Natural killer cell treated with Interleukin-12 subunit alpha and Interleukin-12 subunit beta and Interleukin-15 and Interleukin-18, amount 100 ng/mL, for 72 hours (primary cell): Measurements from ENCODE around the gene CALHM4. TPM values are rescaled to one million over a fixed set of nuclear protein-coding genes. Genes with fewer than 3 reads are reported as not detected.

Experiments used
- ATAC-seq, 2 donors: fragments of 150-1000 bp; cut with Tn5 transposase in 1 of 2; sonication (Bioruptor Pico), chemical (Tn5 transposase) in 1 of 2; 2 replicates each; pipeline ENCODE4 v1.10.0; 2021
- DNase-seq: peaks from one replicate; pipeline ENCODE4 v3.0.0; 2022; ENCODE audit warnings: low spot score
- H3K27ac Mint-ChIP-seq, 2 donors: 1 replicate in 1 of 2; 2 replicates in 1 of 2; pipeline ENCODE4 v1.8.0; 2022; ENCODE audit warnings: mixed read lengths in 2 of 2, mild to moderate bottlenecking in 1 of 2, moderate library complexity in 1 of 2
- H3K27me3 Mint-ChIP-seq, 2 donors: 1 replicate in 1 of 2; 2 replicates in 1 of 2; pipeline ENCODE4 v1.8.0; 2022; ENCODE audit warnings: mixed read lengths in 2 of 2
- H3K36me3 Mint-ChIP-seq: one replicate; pipeline ENCODE4 v1.8.0; 2022; ENCODE audit warnings: mixed read lengths
- H3K4me1 Mint-ChIP-seq, 2 donors: 1 replicate in 1 of 2; 2 replicates in 1 of 2; pipeline ENCODE4 v1.8.0; 2022; ENCODE audit warnings: low read depth in 2 of 2, mixed read lengths in 2 of 2, mild to moderate bottlenecking in 1 of 2
- H3K4me3 Mint-ChIP-seq: one replicate; pipeline ENCODE4 v1.8.0; 2022; ENCODE audit warnings: mixed read lengths
- H3K9me3 Mint-ChIP-seq: 2 replicates; pipeline ENCODE4 v1.8.0; 2022; ENCODE audit warnings: mixed read lengths
- total RNA-seq, 2 donors: library from RNA; stranded (reverse); gene quantifications; one replicate each; pipeline ENCODE4 v1.2.3, GENCODE V29; 2022

Gene CALHM4
- total RNA-seq, 2 donors from 2014 or later: not detected

DNA sequence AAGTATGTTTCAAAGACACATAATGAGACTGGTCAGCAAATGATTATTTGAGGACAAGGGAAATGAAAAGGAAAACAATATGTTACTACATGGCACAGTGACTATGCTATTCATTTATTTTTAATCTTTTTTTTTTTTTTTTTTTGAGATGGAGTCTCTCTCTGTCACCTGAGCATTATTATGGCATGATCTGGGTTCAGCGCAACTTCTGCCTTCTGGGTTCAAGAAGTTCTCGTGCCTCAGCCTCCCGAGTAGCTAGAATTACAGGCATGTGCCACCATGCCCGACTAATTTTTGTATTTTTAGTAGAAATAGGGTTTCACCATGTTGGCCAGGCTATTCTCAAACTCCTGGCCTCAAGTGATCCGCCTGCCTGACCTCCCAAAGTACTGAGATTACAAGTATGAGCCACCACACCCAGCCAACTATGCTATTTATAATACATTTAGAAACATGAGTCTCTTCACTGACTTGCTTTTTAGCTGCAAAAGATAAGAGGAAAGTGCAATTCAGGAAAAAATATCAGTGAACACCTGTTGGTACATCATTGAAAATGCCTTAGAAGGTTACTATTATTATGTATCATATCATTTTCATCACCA, 3.4 kb downstream of the CALHM4 start:
- DNase-seq: no peak
- H3K9me3 Mint-ChIP-seq: no peaks in the 10 kb centered on the region

DNA sequence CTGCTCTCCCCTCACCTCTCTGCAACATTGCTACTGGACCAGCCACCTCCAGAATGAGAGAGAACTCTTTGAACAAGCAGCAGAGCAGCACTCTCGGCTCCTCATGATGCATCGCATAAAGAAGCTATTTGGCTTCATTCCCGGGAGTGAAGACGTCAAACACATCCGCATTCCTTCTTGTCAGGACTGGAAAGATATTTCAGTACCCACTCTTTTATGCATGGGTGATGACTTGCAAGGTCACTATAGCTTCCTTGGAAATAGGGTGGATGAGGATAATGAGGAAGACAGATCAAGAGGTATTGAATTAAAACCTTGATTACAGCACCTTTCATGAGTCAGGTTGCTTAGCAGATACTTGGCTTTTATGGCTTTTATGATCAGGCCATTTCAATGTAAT, 4.3 kb downstream of the CALHM4 start:
- no peak overlapping the region for H3K27ac Mint-ChIP-seq
- H3K4me1 Mint-ChIP-seq: no peaks in the 10 kb centered on the region
- no peaks in the 10 kb centered on the region for H3K9me3 Mint-ChIP-seq
- DNase-seq (no peak), ATAC-seq (no peak)
- no peak overlapping the region for H3K4me3 Mint-ChIP-seq
- H3K27me3 Mint-ChIP-seq: peaks cover 17% of the 10 kb centered on the region in 2 donors
- H3K36me3 Mint-ChIP-seq: no peaks in the 10 kb centered on the region

More for the DNA sequence above, 3.4 kb downstream of the CALHM4 start:
- ATAC-seq: no peak
- Mint-ChIP-seq H3K27me3 (peaks cover 14 to 15% of the 10 kb centered on the region in 2 donors), H3K27ac (no peak overlapping the region), H3K4me1 (no peaks in the 10 kb centered on the region), H3K36me3 (no peaks in the 10 kb centered on the region), H3K4me3 (no peak overlapping the region)

DNA sequence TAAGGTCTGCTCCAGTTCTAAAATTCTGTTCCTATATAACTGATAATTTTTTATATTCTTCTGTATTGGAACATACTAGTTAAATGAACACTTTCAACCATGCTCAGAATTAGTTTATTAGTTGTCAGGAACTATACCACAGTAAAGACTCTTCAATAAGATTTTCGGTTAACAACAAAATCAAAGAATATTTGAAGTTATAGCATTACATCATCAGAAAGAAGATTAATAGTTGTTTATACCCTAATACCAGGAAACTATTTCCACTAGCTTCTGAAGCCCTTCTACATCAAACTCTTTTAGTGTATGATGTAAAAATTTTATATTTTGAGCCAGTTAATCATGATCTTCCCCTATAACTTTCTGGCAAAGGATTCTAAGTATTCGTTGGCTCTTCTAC, 6.6 kb downstream of the CALHM4 start:
- Mint-ChIP-seq H3K4me1 (no peaks in the 10 kb centered on the region), H3K27ac (no peak overlapping the region), H3K4me3 (no peak overlapping the region), H3K27me3 (peaks cover 14 to 19% of the 10 kb centered on the region in 2 donors), H3K9me3 (no peaks in the 10 kb centered on the region), H3K36me3 (no peaks in the 10 kb centered on the region)
- no peak for DNase-seq
- ATAC-seq: no peak

DNA sequence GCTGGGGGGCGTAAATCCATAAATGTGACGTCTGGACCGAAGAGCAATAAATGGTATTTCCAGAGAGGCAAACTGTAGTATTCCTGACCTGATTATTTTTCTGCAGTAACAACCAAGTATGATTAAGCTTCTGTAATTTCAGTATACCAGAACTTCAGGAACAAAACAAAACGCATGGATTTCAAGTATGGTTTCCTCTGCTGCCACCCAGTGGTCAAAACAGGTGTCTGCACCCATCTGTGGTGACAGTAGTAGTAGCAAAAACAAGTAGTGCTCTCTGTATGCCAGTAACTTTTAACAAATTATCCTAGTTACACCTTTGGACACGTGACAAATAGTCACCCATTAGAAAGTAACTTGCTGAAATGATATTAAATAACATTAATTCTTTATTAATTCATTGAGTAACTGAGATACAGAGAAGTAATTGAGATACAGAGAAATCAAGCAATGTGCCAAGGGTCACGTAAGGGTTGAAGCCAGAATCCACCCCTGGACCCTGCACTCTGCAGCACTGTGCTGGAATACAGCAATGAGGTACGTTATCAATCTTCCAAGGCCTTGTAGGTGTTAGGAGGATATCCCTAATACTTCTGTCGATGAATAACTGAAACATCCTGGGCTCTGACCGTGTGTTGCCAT, 7.9 kb downstream of the CALHM4 start:
- DNase-seq (peak; percentile 73), ATAC-seq (peak; percentile 67 to 78)
- H3K27ac Mint-ChIP-seq: no peak overlapping the region
- no peaks in the 10 kb centered on the region for H3K36me3 Mint-ChIP-seq
- no peaks in the 10 kb centered on the region for H3K9me3 Mint-ChIP-seq
- no peaks in the 10 kb centered on the region for H3K4me1 Mint-ChIP-seq
- H3K4me3 Mint-ChIP-seq: no peak overlapping the region
- peaks cover 14 to 22% of the 10 kb centered on the region in 2 donors for H3K27me3 Mint-ChIP-seq

DNA sequence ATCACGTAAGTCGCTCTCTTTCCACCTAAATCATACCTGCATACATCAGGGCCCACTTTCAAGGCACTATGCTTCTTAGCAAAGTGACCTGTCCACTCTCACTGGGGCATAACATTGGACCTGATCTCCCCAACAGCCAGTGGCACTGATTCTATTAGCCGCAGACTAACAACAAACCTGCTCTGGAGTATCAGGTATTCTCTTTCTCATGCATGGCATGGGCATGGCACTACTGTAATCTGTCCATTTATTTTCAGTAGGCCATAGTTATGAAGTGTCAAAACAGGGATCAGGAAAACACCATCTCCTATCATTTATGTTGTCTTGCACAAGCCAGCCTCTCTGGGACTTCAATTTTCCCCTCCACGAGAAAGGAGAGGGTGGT, 8.5 kb downstream of the CALHM4 start:
- no peak overlapping the region for H3K27ac Mint-ChIP-seq
- H3K36me3 Mint-ChIP-seq: no peaks in the 10 kb centered on the region
- no peaks in the 10 kb centered on the region for H3K4me1 Mint-ChIP-seq
- DNase-seq (no peak), ATAC-seq (no peak)
- no peaks in the 10 kb centered on the region for H3K9me3 Mint-ChIP-seq
- H3K27me3 Mint-ChIP-seq: peaks cover 14 to 22% of the 10 kb centered on the region in 2 donors
- H3K4me3 Mint-ChIP-seq: no peak overlapping the region

DNA sequence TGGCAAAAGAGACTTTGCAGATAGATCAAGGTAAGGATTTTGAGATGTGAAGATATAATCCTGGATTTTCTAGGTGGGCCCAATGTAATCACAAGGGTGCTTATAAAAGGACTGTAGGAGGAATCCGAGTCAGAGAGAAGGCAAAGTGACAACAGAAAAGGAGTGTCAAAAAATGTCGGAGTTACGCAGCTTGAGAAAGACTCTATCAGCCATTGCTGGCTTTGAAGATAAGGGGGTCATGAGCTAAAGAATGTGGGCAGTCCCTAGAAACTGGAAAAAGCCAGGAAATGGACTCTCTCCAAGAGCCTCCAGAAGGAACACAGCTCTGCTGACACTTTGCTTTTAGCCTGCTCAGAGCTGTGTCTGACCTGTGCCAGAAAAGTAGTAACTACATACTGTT, 9.1 kb downstream of the CALHM4 start:
- no peak overlapping the region for H3K27ac Mint-ChIP-seq
- H3K4me3 Mint-ChIP-seq: no peak overlapping the region
- no peak for ATAC-seq

DNA sequence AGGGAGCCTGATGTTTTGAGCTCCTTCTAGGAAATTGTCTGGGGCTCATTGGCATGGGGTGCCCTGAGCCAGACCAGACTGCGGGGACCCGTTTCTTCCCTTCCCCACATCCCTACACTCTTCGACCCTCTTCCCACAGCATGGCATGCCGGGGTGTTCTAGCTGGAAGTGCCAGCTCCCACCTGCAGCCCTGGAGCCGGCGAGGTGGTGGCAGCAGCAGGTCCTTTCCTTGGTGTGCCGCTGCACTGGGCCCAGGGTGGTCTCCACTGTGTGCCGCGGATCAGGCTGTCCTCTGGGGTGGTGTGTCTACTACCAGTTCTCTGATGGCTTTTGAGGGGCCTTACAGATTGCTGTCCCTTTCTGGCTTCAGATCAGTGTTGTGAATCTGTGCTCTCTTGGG, 10.3 kb downstream of the CALHM4 start:
- Mint-ChIP-seq H3K9me3 (no peaks in the 10 kb centered on the region), H3K27me3 (peaks cover 14 to 26% of the 10 kb centered on the region in 2 donors), H3K27ac (no peak overlapping the region), H3K4me3 (no peak overlapping the region), H3K36me3 (no peaks in the 10 kb centered on the region), H3K4me1 (peaks cover under 1 to 2% of the 10 kb centered on the region in 2 donors)
- DNase-seq (no peak), ATAC-seq (no peak)

More for the DNA sequence above, 9.1 kb downstream of the CALHM4 start:
- Mint-ChIP-seq H3K4me1 (no peaks in the 10 kb centered on the region), H3K36me3 (no peaks in the 10 kb centered on the region), H3K27me3 (peaks cover 14 to 24% of the 10 kb centered on the region in 2 donors), H3K9me3 (no peaks in the 10 kb centered on the region)
- DNase-seq: no peak

DNA sequence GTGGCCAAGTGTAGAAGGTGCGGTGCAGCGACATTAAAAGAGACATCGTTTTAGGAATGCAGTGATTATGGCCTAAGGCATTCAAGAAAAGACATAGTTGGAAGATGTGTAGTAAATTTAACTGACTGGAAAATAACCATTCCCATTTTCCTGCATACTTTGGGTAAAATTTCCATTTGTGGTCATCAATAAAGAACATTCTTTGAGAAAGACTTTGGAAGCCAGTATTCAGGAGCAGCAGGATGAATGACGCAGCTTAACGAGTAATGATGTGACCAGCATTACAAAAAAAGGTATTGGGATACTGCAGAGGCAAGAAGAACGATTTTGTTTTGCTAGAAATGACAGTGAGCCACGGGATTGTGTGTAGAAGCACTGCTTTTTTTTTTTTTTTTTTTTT, 10.8 kb downstream of the CALHM4 start:
- H3K27ac Mint-ChIP-seq: no peak overlapping the region
- H3K36me3 Mint-ChIP-seq: no peaks in the 10 kb centered on the region
- peaks cover 14 to 26% of the 10 kb centered on the region in 2 donors for H3K27me3 Mint-ChIP-seq
- no peak overlapping the region for H3K4me3 Mint-ChIP-seq
- ATAC-seq (no peak), DNase-seq (no peak)
- peaks cover 2 to 5% of the 10 kb centered on the region in 2 donors for H3K4me1 Mint-ChIP-seq
- no peaks in the 10 kb centered on the region for H3K9me3 Mint-ChIP-seq

DNA sequence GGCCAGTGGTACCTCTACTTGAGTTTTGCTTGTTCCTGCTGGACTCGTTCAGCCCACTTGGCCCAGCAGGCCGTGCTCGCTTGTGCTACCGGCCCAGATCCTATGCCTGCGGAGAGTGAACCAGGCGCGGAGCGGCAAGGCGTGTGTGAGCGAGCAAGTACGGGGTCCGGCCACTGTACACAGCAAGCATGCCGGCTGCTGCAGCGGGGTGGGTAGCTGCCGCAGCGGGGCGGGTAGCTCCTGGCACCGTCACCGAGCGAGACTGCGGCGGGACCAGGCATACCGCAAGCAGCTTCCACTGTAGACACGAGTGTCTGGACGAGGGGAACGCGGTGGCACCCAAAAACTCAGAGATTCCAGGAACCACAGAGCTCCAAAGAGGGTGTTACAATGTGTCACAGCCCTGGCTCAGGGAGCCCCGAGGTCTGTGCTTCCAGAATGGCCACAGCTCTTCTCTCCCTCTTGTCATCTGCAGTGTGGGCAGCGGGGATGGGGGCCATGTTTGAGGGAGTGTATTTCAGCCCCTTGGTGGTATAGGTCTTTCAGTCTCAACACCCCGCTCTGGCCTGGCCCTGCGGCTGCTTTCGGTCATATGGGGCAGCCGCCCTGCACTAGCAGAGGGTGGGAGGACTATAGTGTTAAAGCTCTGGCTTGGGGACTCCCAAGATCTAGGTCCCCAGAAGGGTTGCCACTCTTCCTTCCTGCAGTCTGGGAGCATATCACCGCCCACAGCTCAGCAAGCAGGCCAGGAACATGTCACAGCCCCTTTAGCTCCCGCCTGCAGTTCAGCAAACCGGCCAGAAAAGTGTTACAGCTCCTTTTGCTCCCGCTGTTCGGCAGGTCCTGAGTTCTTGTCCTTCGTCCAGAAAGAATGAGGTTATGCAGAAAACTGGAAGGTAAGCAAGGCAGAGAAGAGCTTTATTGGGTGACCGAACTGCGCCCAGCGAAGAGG, 11.6 kb downstream of the CALHM4 start:
- DNase-seq (no peak), ATAC-seq (peak; percentile 38 to 54)
- no peaks in the 10 kb centered on the region for H3K9me3 Mint-ChIP-seq
- H3K4me3 Mint-ChIP-seq: no peak overlapping the region
- no peaks in the 10 kb centered on the region for H3K36me3 Mint-ChIP-seq
- peaks cover 6 to 11% of the 10 kb centered on the region in 2 donors for H3K4me1 Mint-ChIP-seq
- H3K27ac Mint-ChIP-seq: no peak overlapping the region
- H3K27me3 Mint-ChIP-seq: peaks cover 14 to 26% of the 10 kb centered on the region in 2 donors

DNA sequence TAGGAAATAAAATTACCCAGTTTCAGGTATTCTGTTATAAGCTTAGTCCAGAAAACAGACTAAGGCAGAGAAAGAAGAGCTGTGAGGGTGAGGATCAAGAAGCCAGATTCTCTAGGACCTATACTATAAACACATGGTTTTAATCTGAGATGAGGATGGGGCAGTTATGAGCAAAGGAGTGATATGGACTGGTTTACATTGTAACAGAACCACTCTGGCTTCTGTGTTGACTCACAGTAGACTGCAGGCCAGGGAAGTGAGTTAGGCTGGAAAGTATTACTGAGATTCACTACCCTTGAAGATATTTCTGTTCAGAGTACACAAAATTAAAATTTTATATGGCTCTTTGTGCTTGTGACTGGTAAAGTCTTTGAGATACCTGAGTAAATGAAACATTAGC, 14.6 kb downstream of the CALHM4 start:
- no peaks in the 10 kb centered on the region for H3K36me3 Mint-ChIP-seq
- DNase-seq (no peak), ATAC-seq (no peak)
- H3K4me3 Mint-ChIP-seq: no peak overlapping the region
- no peaks in the 10 kb centered on the region for H3K9me3 Mint-ChIP-seq
- peaks cover 8 to 16% of the 10 kb centered on the region in 2 donors for H3K27me3 Mint-ChIP-seq
- H3K4me1 Mint-ChIP-seq: peaks cover 20 to 32% of the 10 kb centered on the region in 2 donors
- no peak overlapping the region for H3K27ac Mint-ChIP-seq

DNA sequence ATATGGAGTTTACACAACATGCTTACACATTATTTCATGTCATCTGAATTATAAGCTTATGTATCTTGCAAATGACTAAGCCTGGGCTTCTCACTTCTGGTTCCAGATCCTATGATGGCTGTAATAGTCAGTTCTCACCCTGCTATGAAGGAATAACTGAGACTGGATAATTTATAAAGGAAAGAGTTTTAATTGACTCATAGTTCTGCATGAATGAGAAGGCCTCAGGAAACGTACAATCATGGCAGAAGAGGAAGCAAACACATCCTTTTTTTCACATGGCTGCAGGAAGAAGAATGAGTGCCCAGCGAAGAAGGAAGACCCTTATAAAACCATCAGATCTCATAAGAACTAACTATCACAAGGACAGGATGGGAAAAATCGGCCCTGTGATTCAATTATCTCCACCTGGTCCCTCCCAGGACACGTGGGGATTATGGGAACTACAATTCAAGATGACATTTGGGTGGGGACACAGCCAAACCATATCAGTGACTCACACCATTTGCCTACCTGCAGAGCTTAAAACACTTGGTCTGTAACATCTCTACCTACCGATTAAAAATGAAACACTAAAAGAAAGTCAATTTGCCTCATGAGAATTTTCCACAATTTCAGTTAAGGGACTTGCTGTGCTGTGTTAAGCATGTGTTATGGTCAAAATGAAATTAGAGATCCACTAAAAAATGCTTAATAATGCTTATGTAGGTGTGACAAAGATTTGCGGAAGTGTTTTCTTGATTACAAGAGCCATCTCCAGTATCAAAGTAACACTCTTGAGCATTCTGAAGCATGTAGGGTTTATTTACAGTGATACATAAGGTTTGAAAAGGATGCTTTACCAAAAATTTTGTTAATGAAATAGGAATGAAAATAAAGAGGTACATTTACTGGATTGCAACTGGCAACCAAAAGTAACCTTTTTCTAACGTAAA, 15.5 kb downstream of the CALHM4 start:
- H3K27ac Mint-ChIP-seq: peak overlapping the region in 1 of 2 donors; percentile 100
- peaks cover 3% of the 10 kb centered on the region for H3K36me3 Mint-ChIP-seq
- H3K27me3 Mint-ChIP-seq: peaks cover 5 to 12% of the 10 kb centered on the region in 2 donors
- ATAC-seq (no peak), DNase-seq (no peak)
- peak overlapping the region; percentile 36 for H3K4me3 Mint-ChIP-seq
- no peaks in the 10 kb centered on the region for H3K9me3 Mint-ChIP-seq
- H3K4me1 Mint-ChIP-seq: peaks cover 22 to 42% of the 10 kb centered on the region in 2 donors

DNA sequence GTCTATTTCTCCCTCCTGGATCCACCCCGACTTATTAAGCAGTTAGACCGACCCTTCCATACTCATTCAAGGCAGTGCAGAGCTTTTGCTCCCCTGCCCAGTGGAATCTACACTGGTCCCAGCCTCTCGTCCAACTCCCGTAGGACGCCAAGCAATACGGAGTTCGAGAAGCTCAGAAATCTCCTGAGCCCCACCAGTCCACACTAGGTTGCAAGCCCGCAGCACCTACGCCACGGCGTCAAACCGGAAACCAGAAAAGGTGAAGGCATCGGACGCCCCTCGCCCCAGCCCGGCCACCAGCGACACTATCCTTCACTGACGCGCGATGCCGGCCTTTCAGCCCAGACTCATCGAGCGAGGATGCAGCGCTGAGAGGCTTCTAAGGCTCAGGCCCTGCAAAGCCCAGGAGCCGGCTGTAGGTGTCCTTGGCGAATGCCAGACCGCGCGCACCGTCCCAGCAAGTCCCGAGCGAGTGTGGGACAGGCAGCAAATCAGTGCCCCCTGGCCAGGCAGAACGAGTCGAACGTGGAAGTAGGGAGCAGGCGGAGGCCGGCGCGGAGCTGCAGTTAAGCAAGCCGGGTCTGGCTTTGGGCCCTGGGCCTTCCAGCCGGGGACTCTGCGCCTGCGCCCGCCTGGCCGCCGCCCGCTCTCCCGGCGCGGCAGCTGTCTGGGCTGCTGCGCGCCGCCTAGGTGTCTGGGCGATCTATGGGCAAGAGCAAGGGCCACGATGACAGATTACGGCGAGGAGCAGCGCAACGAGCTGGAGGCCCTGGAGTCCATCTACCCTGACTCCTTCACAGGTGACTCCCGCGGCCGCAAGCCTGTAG, 17.5 kb downstream of the CALHM4 start, which contains the start of gene RWDD1:
Gene RWDD1, plus strand, starts transcription at position 649 of the 827 bp plus-strand sequence. Its CDS starts 79 bp downstream, at position 728.
- no peaks in the 10 kb centered on the region for H3K9me3 Mint-ChIP-seq
- peak within 1 kb of the TSS; percentile 97 to 100 for H3K27ac Mint-ChIP-seq
- peaks cover 5% of the 10 kb centered on the region for H3K36me3 Mint-ChIP-seq
- H3K4me1 Mint-ChIP-seq: peaks cover 27 to 47% of the 10 kb centered on the region in 2 donors
- H3K4me3 Mint-ChIP-seq: peak within 1 kb of the TSS; percentile 100
- ATAC-seq (peak; percentile 98 to 99), DNase-seq (peak; percentile 99)
- peaks cover 0 to 4% of the 10 kb centered on the region in 2 donors for H3K27me3 Mint-ChIP-seq
